PC-9 (cell line): ENCODE data around the gene MYO10. TPM values are rescaled to one million over a fixed set of nuclear protein-coding genes. Genes with fewer than 3 reads are reported as not detected.

ENCODE experiments used
- BruUV-seq: library from RNA; stranded (reverse); fragments of 400-500 nt; replicated peaks from 2 replicates; lab custom pipeline; 2021; lab: Mats Ljungman, UMichigan
- CTCF ChIA-PET: fragments of 300-600 bp; sonication (Branson Sonifier 250); formaldehyde crosslinking; loops from one replicate; lab custom pipeline; 2022; ENCODE audit warnings: antibody characterized with exemption; lab: Charles Lee
- POLR2A ChIA-PET: fragments of 300-600 bp; sonication (Branson Sonifier 250); formaldehyde crosslinking; loops from one replicate; lab custom pipeline; 2022; ENCODE audit warnings: antibody characterized with exemption; ENCODE audit not compliant: unreplicated experiment; lab: Charles Lee
- DNase-seq, 2 experiments: peaks; one replicate each; pipeline versions ENCODE4 v3.0.0 to v3.0.0-alpha.2; 2015 to 2022; ENCODE audit warnings: mixed read lengths in 1 of 2
- H2AFZ ChIP-seq: fragments of 200-600 bp; sonication (generic); 2 replicates; pipeline ENCODE4 v1.8.1; 2017; ENCODE audit warnings: antibody characterized with exemption
- H3F3A ChIP-seq: fragments of 200-600 bp; sonication (generic); 2 replicates; pipeline ENCODE4 v1.8.1; 2017; ENCODE audit warnings: antibody characterized with exemption, mild to moderate bottlenecking, low read depth; ENCODE audit not compliant: insufficient read depth
- H3K27ac ChIP-seq: fragments of 200-600 bp; sonication (generic); 2 replicates; pipeline ENCODE4 v1.6.1; 2016; ENCODE audit warnings: mixed run types
- H3K27me3 ChIP-seq: fragments of 200-600 bp; sonication (generic); 2 replicates; pipeline ENCODE4 v1.6.1; 2016; ENCODE audit warnings: low read depth, mixed run types; ENCODE audit not compliant: insufficient read depth
- H3K36me3 ChIP-seq: fragments of 200-600 bp; sonication (generic); 2 replicates; pipeline ENCODE4 v1.6.1; 2016; ENCODE audit warnings: low read depth, mixed run types
- H3K4me1 ChIP-seq: fragments of 200-600 bp; sonication (generic); replicated peaks from 2 replicates; pipeline ENCODE4 v1.6.1; 2016; ENCODE audit warnings: mixed run types; ENCODE audit not compliant: insufficient read depth
- H3K4me2 ChIP-seq: fragments of 200-600 bp; sonication (generic); 2 replicates; pipeline ENCODE4 v1.6.1; 2017; ENCODE audit warnings: mixed run types
- H3K4me3 ChIP-seq: fragments of 200-600 bp; sonication (generic); 2 replicates; pipeline ENCODE4 v1.6.1; 2016; ENCODE audit warnings: mixed run types
- H3K79me2 ChIP-seq: fragments of 200-600 bp; sonication (generic); 2 replicates; pipeline ENCODE4 v1.6.1; 2017; ENCODE audit warnings: low read depth, mixed run types
- H3K9me2 ChIP-seq: fragments of 200-600 bp; sonication (generic); 2 replicates; pipeline ENCODE4 v1.8.1; 2017; ENCODE audit warnings: mild to moderate bottlenecking; ENCODE audit not compliant: insufficient read depth
- H3K9me3 ChIP-seq: fragments of 200-600 bp; sonication (generic); 2 replicates; pipeline ENCODE4 v1.8.1; 2016; ENCODE audit warnings: low read depth; ENCODE audit not compliant: insufficient read depth
- H4K20me1 ChIP-seq: fragments of 200-600 bp; sonication (generic); 2 replicates; pipeline ENCODE4 v1.8.1; 2017; ENCODE audit not compliant: insufficient read depth
- EZH2 ChIP-seq: fragments of 200-600 bp; sonication (generic); IDR thresholded peaks from 2 replicates; pipeline ENCODE4 v1.8.0; 2017; ENCODE audit warnings: antibody characterized with exemption, low read depth
- intact Hi-C: fragments of 100-400 bp; cut with micrococcal nuclease; formaldehyde crosslinking; loops from one replicate; pipeline ENCODE4 v1.10.0; 2022; ENCODE audit not compliant: unreplicated experiment
- total RNA-seq: library from RNA; stranded (reverse); gene quantifications from 2 replicates; pipeline ENCODE4 v1.2.3, GENCODE V29; 2021
- TF ChIP-seq, protein P1 (sequence below): fragments of 200-600 bp; sonication (generic); conservative IDR thresholded peaks from 2 replicates; pipeline ENCODE4 v1.6.1; 2017; ENCODE audit warnings: mixed run types, antibody characterized with exemption, mild to moderate bottlenecking, moderate library complexity

The MYO10 gene
- total RNA-seq, 1 experiment from 2014 or later: 92.8 TPM

- TF ChIP-seq EZH2: no peak
- TF ChIP-seq, protein P1, sequence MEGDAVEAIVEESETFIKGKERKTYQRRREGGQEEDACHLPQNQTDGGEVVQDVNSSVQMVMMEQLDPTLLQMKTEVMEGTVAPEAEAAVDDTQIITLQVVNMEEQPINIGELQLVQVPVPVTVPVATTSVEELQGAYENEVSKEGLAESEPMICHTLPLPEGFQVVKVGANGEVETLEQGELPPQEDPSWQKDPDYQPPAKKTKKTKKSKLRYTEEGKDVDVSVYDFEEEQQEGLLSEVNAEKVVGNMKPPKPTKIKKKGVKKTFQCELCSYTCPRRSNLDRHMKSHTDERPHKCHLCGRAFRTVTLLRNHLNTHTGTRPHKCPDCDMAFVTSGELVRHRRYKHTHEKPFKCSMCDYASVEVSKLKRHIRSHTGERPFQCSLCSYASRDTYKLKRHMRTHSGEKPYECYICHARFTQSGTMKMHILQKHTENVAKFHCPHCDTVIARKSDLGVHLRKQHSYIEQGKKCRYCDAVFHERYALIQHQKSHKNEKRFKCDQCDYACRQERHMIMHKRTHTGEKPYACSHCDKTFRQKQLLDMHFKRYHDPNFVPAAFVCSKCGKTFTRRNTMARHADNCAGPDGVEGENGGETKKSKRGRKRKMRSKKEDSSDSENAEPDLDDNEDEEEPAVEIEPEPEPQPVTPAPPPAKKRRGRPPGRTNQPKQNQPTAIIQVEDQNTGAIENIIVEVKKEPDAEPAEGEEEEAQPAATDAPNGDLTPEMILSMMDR: no peak
- Histone ChIP-seq H3F3A (no peaks in the 10 kb centered on the region), H3K9me3 (no peaks in the 10 kb centered on the region), H3K36me3 (no peaks in the 10 kb centered on the region), H3K27me3 (no peaks in the 10 kb centered on the region), H4K20me1 (no peaks in the 10 kb centered on the region), H3K4me3 (no peak overlapping the region), H3K4me1 (no peaks in the 10 kb centered on the region), H3K9me2 (no peaks in the 10 kb centered on the region), H2AFZ (no peak overlapping the region), H3K27ac (no peak overlapping the region), H3K79me2 (no peaks in the 10 kb centered on the region), H3K4me2 (no peak overlapping the region)
- BruUV-seq: no TSS peak
- DNase-seq: no peak
- intact Hi-C loops: no loop called here
- ChIA-PET CTCF (no interaction called here), POLR2A (no interaction called here)
Observed at GRCh38 chr5:16749626-16750025, 186.5 kb downstream of the MYO10 start.

- CTCF ChIA-PET: interaction anchor here (0.6 kb wide), 2 partner anchors 9 to 447 kb away, joined by 4 read pairs; no protein-coding TSS in a partner anchor
- POLR2A ChIA-PET: interaction anchor here (0.7 kb wide), 1 partner anchor 192 kb away, joined by 3 read pairs; the partner anchor contains the start of gene MYO10
- TF ChIP-seq, protein P1: no peak
- no peak for TF ChIP-seq EZH2
Observed at GRCh38 chr5:16744164-16744880, 191.8 kb downstream of the MYO10 start.

GRCh38 chr5:16742938-16743337 lies 193.2 kb downstream of the MYO10 start:
- Histone ChIP-seq H3K4me2 (no peak overlapping the region), H3K4me3 (no peak overlapping the region), H2AFZ (no peak overlapping the region), H4K20me1 (no peaks in the 10 kb centered on the region), H3F3A (peaks cover 6% of the 10 kb centered on the region; the same call in 1 of the 2 replicates), H3K9me3 (no peaks in the 10 kb centered on the region), H3K79me2 (no peaks in the 10 kb centered on the region), H3K4me1 (no peaks in the 10 kb centered on the region), H3K27me3 (no peaks in the 10 kb centered on the region), H3K9me2 (no peaks in the 10 kb centered on the region), H3K36me3 (no peaks in the 10 kb centered on the region), H3K27ac (no peak overlapping the region)
- CTCF ChIA-PET: no interaction called here
- DNase-seq: no peak
- intact Hi-C loops: no loop called here
- TF ChIP-seq, protein P1: no peak
- no peak for TF ChIP-seq EZH2
- POLR2A ChIA-PET: no interaction called here
- no TSS peak for BruUV-seq

More at GRCh38 chr5:16744164-16744880, 191.8 kb downstream of the MYO10 start:
- H3K4me1 ChIP-seq: no peaks in the 10 kb centered on the region
- H3K9me2 ChIP-seq: no peaks in the 10 kb centered on the region
- no peaks in the 10 kb centered on the region for H3F3A ChIP-seq
- H3K4me3 ChIP-seq: no peak overlapping the region
- H3K79me2 ChIP-seq: no peaks in the 10 kb centered on the region
- H3K36me3 ChIP-seq: no peaks in the 10 kb centered on the region
- intact Hi-C loops: no loop called here
- no peak for DNase-seq
- no peaks in the 10 kb centered on the region for H3K9me3 ChIP-seq
- no peaks in the 10 kb centered on the region for H4K20me1 ChIP-seq
- BruUV-seq: no TSS peak
- H3K27me3 ChIP-seq: no peaks in the 10 kb centered on the region
- no peak overlapping the region for H3K27ac ChIP-seq
- H2AFZ ChIP-seq: no peak overlapping the region
- no peak overlapping the region for H3K4me2 ChIP-seq
